A172 (cell line): ENCODE data around the gene IL1RAPL2. TPM values are rescaled to one million over a fixed set of nuclear protein-coding genes. Genes with fewer than 3 reads are reported as not detected.
"Not testable (repeated sequence)": the region's sequence is repeated elsewhere in the genome, so short reads cannot be mapped to it uniquely, and the experiment has no call there.

Source experiments
- DNase-seq: peaks from one replicate; pipeline ENCODE4 v3.0.0-alpha.2; 2015; ENCODE audit warnings: low spot score
- total RNA-seq: library from RNA; depleted of rRNA; stranded (reverse); fragments of >200 nt; shearing (Covaris generic); gene quantifications from 2 replicates; pipeline ENCODE4 v1.2.3, GENCODE V29; 2014

The IL1RAPL2 gene
- total RNA-seq, 1 experiment from 2014 or later: not detected

GRCh38 chrX:105167233-105167632 lies 601.2 kb downstream of the IL1RAPL2 start:
- DNase-seq: no peak

- no peak for DNase-seq
Observed at GRCh38 chrX:105168577-105168976, 602.6 kb downstream of the IL1RAPL2 start.

GRCh38 chrX:105173071-105173470 lies 607.1 kb downstream of the IL1RAPL2 start:
- DNase-seq: no peak

GRCh38 chrX:105179644-105180043 lies 613.6 kb downstream of the IL1RAPL2 start:
- no peak for DNase-seq

- DNase-seq: no peak
Observed at GRCh38 chrX:105189093-105189492, 623.1 kb downstream of the IL1RAPL2 start.

GRCh38 chrX:105190252-105190853 lies 624.4 kb downstream of the IL1RAPL2 start:
- DNase-seq: peak; percentile 0

- no peak for DNase-seq
Observed at GRCh38 chrX:105191878-105192277, 625.9 kb downstream of the IL1RAPL2 start.

- no peak for DNase-seq
Observed at GRCh38 chrX:105209406-105209805, 643.4 kb downstream of the IL1RAPL2 start.

- no peak for DNase-seq
Observed at GRCh38 chrX:105210258-105210657, 644.3 kb downstream of the IL1RAPL2 start.

GRCh38 chrX:105211066-105211575 lies 645.1 kb downstream of the IL1RAPL2 start:
- DNase-seq: no peak

GRCh38 chrX:105219454-105220401 lies 653.7 kb downstream of the IL1RAPL2 start:
- DNase-seq: no peak

- no peak for DNase-seq
Observed at GRCh38 chrX:105220636-105221035, 654.6 kb downstream of the IL1RAPL2 start, which contains the start of gene TEX13A. Gene TEX13A (minus strand): TSS chrX:105220694. CDS start chrX:105220397, 297 bp downstream.

- DNase-seq: no peak
Observed at GRCh38 chrX:105221374-105221773, 655.4 kb downstream of the IL1RAPL2 start.

- DNase-seq: no peak
Observed at GRCh38 chrX:105226499-105226898, 660.5 kb downstream of the IL1RAPL2 start.

- no peak for DNase-seq
Observed at GRCh38 chrX:105228602-105229001, 662.6 kb downstream of the IL1RAPL2 start.

GRCh38 chrX:105229146-105229545 lies 663.1 kb downstream of the IL1RAPL2 start:
- DNase-seq: no peak

- not testable (repeated sequence) for DNase-seq
Observed at GRCh38 chrX:105237407-105237806, 671.4 kb downstream of the IL1RAPL2 start.

- no peak for DNase-seq
Observed at GRCh38 chrX:105241056-105241455, 675.1 kb downstream of the IL1RAPL2 start.

- DNase-seq: no peak
Observed at GRCh38 chrX:105260291-105261043, 694.5 kb downstream of the IL1RAPL2 start.

GRCh38 chrX:105263171-105263570 lies 697.2 kb downstream of the IL1RAPL2 start:
- no peak for DNase-seq

- DNase-seq: no peak
Observed at GRCh38 chrX:105263801-105264200, 697.8 kb downstream of the IL1RAPL2 start.

- DNase-seq: no peak
Observed at GRCh38 chrX:105265093-105265492, 699.1 kb downstream of the IL1RAPL2 start.
